GM10266 (cell line): ENCODE data around the gene CRP.
"Not testable (repeated sequence)": the region's sequence is repeated elsewhere in the genome, so short reads cannot be mapped to it uniquely, and the experiment has no call there.

Source experiments
- DNase-seq: peaks from one replicate; pipeline ENCODE4 v3.0.0; 2012; ENCODE audit errors: extremely low spot score
- TF ChIP-seq, protein P1 (sequence below): IDR thresholded peaks from 2 replicates; pipeline ENCODE4 v1.5.1; 2012; ENCODE audit warnings: mild to moderate bottlenecking, low read depth; ENCODE audit not compliant: control insufficient read depth, insufficient read depth; ENCODE audit errors: missing control alignments

Gene CRP

DNA sequence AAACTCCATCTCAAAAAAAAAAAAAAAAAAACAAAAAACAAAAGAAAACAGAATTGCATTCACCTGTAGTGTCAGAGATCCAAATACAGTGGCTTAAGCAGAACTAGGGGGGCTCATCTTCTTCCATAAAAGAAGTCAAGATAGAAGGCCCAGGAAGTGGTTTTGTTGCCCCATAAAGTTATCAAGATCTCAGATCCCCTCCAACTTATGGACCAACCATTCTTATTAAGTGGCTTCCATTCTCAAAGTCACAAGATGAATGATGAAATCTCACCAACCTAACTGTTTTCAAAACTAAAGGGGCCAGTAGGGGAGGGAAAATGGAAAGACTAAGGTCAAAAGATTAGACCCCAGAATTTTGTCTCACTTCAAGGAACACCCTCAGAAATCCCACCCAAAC lies 36.2 kb upstream of the CRP start:
- TF ChIP-seq, protein P1, sequence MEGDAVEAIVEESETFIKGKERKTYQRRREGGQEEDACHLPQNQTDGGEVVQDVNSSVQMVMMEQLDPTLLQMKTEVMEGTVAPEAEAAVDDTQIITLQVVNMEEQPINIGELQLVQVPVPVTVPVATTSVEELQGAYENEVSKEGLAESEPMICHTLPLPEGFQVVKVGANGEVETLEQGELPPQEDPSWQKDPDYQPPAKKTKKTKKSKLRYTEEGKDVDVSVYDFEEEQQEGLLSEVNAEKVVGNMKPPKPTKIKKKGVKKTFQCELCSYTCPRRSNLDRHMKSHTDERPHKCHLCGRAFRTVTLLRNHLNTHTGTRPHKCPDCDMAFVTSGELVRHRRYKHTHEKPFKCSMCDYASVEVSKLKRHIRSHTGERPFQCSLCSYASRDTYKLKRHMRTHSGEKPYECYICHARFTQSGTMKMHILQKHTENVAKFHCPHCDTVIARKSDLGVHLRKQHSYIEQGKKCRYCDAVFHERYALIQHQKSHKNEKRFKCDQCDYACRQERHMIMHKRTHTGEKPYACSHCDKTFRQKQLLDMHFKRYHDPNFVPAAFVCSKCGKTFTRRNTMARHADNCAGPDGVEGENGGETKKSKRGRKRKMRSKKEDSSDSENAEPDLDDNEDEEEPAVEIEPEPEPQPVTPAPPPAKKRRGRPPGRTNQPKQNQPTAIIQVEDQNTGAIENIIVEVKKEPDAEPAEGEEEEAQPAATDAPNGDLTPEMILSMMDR, result no peak
- DNase-seq, result no peak

DNA sequence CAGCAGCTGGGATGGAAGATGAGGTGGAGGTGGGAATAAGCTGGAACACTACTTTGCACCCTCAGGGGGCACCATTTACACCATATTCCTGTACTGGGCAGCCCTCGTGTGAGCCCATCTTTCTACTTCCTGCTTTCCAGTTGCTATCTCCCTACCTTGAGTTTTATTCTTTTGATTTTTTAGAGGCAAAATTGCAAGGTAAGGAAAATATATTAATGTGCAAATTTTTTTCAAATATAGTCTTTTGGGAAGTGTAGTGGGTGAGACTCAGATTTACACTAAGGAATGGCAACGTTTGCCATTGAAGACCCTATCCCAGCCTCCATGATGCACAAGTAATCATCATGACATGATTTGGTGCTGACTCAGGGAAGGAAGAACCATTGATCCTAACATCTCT lies 35.2 kb upstream of the CRP start:
- TF ChIP-seq, protein P1, result no peak
- no peak for DNase-seq

DNA sequence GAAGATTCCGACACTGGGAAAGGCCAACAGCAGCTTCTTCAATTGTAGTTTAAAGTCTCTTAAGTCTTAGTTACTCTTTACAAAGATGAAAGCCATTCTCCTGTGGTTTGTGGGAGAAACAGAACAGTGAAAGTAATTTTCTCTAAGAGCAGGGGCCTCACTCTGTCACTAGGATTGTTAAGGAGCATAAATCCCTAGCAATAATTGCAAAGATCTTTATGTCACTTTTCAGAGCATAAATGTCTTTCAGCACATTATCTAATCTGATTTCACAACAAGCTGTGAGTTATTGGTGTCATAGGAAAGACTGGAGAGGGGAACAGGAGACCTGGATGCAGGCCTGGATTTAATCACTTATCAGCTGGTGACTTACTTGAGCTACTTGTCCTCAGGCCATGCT lies 34.0 kb upstream of the CRP start:
- TF ChIP-seq, protein P1, result no peak
- no peak for DNase-seq

DNA sequence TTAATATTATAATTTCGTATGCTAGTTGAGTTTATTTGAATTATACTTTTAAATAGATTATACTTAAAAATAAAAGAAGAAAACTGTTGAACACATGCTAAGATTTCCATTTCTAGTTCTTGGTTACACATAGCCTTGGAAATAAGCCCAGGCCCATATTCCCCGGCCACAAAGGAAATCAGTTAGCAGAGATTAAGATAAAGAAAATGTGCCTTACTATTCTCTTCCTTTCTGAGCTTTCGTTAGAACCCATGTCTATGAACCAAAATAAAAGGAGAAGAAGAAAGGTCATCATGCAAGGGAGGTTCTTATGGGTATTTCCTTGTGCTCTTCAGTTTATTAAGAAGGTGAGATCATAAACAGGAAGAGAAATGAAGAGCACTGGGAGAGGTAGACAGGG lies 32.3 kb upstream of the CRP start:
- TF ChIP-seq, protein P1, result no peak
- no peak for DNase-seq

DNA sequence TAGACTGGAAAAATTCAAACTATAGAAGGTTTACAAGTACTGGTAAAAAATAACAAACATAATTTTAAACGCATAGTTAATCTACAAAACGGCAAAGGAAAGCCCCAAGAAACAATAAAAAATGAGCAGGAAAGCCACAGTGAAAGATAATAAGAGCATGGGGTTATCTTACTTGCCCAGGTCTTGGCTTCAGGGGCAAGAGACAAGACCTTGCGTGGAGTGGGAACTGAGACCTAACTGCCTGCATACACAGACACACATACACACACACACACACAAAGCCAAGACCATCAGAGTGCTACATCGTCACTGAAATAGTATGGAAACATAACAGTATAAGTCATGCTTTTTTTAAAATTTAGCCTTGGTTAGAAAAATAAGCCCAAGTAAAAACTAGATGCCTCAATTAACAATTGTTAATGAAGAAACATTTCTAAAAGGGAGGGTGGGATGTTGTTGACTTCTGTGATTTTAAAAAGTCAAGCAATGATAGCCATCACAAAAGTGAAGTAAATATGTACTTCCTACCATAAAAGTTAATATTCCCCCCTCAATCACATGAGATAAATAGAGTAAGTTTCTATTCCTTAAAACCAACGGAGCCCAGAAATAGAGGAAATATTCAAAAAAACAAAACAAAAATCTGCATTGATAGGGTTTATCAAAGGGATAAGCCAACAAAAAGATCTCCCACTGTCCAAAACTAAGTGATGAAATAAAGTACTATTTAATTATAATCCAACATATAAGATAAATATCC lies 29.4 kb upstream of the CRP start:
- TF ChIP-seq, protein P1, result no peak
- no peak for DNase-seq

DNA sequence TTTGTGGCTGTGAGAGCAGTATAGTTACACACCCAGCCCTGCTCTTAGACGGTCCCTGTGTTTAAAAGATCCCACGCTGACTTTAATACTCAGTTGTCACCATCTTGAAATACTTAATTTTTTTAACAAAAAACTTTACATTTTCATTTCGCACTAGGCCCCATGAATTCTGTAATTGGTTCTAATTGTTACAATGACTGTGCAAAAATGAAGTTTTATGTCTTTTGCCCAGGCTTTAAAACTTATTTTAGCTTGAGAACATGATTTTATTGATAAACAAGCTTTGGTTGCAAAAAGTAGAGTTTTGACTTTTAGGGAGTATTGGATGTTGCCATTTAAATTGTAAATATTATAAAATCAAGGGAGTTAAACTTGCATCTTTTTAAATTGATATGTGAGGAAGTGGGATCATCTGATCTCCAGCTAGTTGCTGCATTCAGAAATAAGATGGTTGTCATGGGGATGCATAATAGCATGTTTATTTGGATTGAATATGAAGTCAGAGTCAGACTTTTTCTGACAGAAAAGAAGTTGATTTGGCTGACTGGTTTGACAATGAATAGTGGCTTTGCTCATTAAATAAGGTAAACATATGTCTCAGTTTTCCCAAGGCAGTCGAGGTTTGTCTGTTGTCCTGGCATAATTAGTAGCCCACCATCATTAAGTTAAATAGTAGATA lies 23.0 kb upstream of the CRP start:
- TF ChIP-seq, protein P1, result no peak
- no peak for DNase-seq

DNA sequence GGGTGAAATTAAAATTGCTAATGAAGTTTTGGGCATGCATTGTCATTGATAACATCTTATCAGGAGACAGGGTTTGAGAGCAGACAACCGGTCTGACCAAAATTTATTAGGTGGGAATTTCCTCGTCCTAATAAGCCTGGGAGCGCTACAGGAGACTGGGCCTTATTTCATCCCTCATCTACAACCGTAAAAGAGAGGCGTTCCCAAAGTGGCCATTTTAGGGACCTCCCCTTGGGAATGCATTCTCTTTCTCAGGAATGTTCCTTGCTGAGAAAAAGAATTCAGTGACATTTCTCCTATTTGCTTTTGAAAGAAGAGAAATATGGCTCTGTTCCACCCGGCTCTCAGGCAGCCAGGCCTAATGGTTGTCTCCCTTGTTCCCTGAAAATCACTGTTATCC lies 8.8 kb upstream of the CRP start:
- DNase-seq, result not testable (repeated sequence)

DNA sequence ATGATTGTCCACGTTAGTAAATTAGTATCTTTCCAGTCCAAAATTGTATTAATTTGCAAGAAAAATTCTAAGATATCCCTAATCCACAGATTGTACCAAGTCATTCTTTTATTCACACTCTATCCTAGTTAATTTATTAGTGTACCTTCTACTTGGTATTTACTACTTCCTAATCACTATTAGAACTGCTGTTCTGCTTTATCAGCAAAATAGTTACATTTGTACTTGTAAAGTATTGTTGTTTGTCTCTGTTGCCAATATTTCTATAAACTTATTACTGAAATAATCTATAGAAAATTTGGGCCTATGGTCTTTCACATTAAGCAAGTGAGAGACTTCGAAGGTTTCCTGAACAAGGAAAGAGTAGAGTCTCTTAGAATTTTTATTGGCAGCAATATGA lies 5.6 kb upstream of the CRP start:
- TF ChIP-seq, protein P1, result no peak
- no peak for DNase-seq
